Ishikawa (cell line): Measurements from ENCODE around the gene TLNRD1.

Experiments
- CEBPB ChIP-seq: IDR thresholded peaks from 2 replicates; pipeline ENCODE4 v1.6.1; 2012
- CREB1 ChIP-seq: IDR thresholded peaks from 2 replicates; pipeline ENCODE4 v1.6.1; 2012; ENCODE audit warnings: low read depth
- EGR1 ChIP-seq: IDR thresholded peaks from 2 replicates; pipeline ENCODE4 v1.6.1; 2012
- EP300 ChIP-seq: IDR thresholded peaks from 2 replicates; pipeline ENCODE4 v1.6.1; 2012; ENCODE audit warnings: borderline replicate concordance
- FOXM1 ChIP-seq: IDR thresholded peaks from 2 replicates; pipeline ENCODE4 v1.6.1; 2012; ENCODE audit warnings: low read depth, borderline replicate concordance
- NFIC ChIP-seq: IDR thresholded peaks from 2 replicates; pipeline ENCODE4 v1.6.1; 2012
- RAD21 ChIP-seq: IDR thresholded peaks from 2 replicates; pipeline ENCODE4 v1.6.1; 2012; ENCODE audit warnings: low read depth
- TAF1 ChIP-seq: IDR thresholded peaks from 2 replicates; pipeline ENCODE4 v1.6.1; 2012; ENCODE audit warnings: low read depth, mild to moderate bottlenecking
- YY1 ChIP-seq: IDR thresholded peaks from 2 replicates; pipeline ENCODE4 v1.6.1; 2012; ENCODE audit warnings: low read depth
- TF ChIP-seq, protein P1 (sequence below): IDR thresholded peaks from 2 replicates; pipeline ENCODE4 v1.6.1; 2012; ENCODE audit warnings: low read depth, mild to moderate bottlenecking
- TF ChIP-seq, protein P2 (sequence below): IDR thresholded peaks from 2 replicates; pipeline ENCODE4 v1.6.1; 2012
- TF ChIP-seq, protein P3 (sequence below): IDR thresholded peaks from 2 replicates; pipeline ENCODE4 v1.6.1; 2012

DNA sequence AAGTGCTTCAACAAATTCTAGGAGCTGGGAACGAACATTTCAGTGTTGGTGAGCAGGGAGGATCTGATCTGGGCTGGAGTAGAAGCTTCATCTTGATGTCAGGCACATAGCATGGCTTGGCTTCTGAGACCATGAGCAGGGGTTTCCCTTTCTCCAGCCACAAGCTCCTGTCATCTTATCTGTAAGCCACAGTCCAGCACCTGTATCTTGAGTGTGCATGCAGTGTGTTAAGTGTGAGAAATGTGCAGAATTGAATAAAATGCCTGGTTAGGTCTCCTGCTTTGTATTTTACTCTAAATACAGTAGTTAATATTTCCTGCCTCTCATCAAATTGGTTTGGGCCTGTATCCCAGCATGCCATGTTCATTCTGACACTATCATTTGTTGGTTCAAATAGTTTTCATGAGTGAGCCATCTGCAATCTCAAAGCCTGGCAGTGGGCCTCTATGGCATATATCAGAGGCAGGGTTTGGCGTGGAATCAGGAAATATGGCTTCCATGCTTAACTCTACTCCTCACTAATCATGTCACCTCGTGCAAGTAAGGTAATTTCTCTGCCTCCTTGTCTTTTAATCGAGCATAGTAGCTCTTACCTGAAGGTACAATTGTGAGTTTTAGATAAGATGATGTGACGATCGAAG is 43.3 kb downstream of the TLNRD1 start:
- TF ChIP-seq EP300 (no peak), CREB1 (no peak), EGR1 (no peak), TAF1 (no peak), YY1 (no peak), NFIC (no peak), RAD21 (no peak), CEBPB (no peak), FOXM1 (no peak)
- TF ChIP-seq, protein P1, sequence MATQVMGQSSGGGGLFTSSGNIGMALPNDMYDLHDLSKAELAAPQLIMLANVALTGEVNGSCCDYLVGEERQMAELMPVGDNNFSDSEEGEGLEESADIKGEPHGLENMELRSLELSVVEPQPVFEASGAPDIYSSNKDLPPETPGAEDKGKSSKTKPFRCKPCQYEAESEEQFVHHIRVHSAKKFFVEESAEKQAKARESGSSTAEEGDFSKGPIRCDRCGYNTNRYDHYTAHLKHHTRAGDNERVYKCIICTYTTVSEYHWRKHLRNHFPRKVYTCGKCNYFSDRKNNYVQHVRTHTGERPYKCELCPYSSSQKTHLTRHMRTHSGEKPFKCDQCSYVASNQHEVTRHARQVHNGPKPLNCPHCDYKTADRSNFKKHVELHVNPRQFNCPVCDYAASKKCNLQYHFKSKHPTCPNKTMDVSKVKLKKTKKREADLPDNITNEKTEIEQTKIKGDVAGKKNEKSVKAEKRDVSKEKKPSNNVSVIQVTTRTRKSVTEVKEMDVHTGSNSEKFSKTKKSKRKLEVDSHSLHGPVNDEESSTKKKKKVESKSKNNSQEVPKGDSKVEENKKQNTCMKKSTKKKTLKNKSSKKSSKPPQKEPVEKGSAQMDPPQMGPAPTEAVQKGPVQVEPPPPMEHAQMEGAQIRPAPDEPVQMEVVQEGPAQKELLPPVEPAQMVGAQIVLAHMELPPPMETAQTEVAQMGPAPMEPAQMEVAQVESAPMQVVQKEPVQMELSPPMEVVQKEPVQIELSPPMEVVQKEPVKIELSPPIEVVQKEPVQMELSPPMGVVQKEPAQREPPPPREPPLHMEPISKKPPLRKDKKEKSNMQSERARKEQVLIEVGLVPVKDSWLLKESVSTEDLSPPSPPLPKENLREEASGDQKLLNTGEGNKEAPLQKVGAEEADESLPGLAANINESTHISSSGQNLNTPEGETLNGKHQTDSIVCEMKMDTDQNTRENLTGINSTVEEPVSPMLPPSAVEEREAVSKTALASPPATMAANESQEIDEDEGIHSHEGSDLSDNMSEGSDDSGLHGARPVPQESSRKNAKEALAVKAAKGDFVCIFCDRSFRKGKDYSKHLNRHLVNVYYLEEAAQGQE, result no peak
- TF ChIP-seq, protein P2, sequence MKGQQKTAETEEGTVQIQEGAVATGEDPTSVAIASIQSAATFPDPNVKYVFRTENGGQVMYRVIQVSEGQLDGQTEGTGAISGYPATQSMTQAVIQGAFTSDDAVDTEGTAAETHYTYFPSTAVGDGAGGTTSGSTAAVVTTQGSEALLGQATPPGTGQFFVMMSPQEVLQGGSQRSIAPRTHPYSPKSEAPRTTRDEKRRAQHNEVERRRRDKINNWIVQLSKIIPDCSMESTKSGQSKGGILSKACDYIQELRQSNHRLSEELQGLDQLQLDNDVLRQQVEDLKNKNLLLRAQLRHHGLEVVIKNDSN, result no peak
- TF ChIP-seq, protein P3, sequence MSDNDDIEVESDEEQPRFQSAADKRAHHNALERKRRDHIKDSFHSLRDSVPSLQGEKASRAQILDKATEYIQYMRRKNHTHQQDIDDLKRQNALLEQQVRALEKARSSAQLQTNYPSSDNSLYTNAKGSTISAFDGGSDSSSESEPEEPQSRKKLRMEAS, result no peak
